ENCODE data around the gene MS4A13.

The MS4A13 gene

GRCh38 chr11:60566776-60567175 is 51.6 kb downstream of the MS4A13 start:
- TF ChIP-seq SIN3A (IDR thresholded peaks at IDR 0.05; ENCODE audit: borderline replicate concordance, insufficient read depth, low read length) (no peak), TAF1 (IDR thresholded peaks at IDR 0.05; ENCODE audit: borderline replicate concordance, insufficient read depth, low read length) (no peak), POLR2AphosphoS5 (IDR thresholded peaks at IDR 0.05; ENCODE audit: low read depth, low read length) (no peak), FOXP2 (optimal IDR thresholded peaks at IDR 0.05; ENCODE audit: borderline replicate concordance, extremely low read depth, extremely low read length, insufficient read depth) (no peak)
- TF ChIP-seq, protein P1, sequence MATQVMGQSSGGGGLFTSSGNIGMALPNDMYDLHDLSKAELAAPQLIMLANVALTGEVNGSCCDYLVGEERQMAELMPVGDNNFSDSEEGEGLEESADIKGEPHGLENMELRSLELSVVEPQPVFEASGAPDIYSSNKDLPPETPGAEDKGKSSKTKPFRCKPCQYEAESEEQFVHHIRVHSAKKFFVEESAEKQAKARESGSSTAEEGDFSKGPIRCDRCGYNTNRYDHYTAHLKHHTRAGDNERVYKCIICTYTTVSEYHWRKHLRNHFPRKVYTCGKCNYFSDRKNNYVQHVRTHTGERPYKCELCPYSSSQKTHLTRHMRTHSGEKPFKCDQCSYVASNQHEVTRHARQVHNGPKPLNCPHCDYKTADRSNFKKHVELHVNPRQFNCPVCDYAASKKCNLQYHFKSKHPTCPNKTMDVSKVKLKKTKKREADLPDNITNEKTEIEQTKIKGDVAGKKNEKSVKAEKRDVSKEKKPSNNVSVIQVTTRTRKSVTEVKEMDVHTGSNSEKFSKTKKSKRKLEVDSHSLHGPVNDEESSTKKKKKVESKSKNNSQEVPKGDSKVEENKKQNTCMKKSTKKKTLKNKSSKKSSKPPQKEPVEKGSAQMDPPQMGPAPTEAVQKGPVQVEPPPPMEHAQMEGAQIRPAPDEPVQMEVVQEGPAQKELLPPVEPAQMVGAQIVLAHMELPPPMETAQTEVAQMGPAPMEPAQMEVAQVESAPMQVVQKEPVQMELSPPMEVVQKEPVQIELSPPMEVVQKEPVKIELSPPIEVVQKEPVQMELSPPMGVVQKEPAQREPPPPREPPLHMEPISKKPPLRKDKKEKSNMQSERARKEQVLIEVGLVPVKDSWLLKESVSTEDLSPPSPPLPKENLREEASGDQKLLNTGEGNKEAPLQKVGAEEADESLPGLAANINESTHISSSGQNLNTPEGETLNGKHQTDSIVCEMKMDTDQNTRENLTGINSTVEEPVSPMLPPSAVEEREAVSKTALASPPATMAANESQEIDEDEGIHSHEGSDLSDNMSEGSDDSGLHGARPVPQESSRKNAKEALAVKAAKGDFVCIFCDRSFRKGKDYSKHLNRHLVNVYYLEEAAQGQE (IDR thresholded peaks at IDR 0.05; ENCODE audit: insufficient read depth in 1 of 2, low read depth in 2 of 2, low read length in 2 of 2) = no peak

- TF ChIP-seq FOXP2 (optimal IDR thresholded peaks at IDR 0.05; ENCODE audit: borderline replicate concordance, extremely low read depth, extremely low read length, insufficient read depth) = no peak
- TF ChIP-seq TAF1 (IDR thresholded peaks at IDR 0.05; ENCODE audit: borderline replicate concordance, insufficient read depth, low read length) = no peak
Observed at GRCh38 chr11:60570970-60571369, 55.8 kb downstream of the MS4A13 start.

- no peak for TF ChIP-seq POLR2AphosphoS5 (IDR thresholded peaks at IDR 0.05; ENCODE audit: low read depth, low read length)
- no peak for TF ChIP-seq FOXP2 (optimal IDR thresholded peaks at IDR 0.05; ENCODE audit: borderline replicate concordance, extremely low read depth, extremely low read length, insufficient read depth)
- TF ChIP-seq SIN3A (IDR thresholded peaks at IDR 0.05; ENCODE audit: borderline replicate concordance, insufficient read depth, low read length) = no peak
- TF ChIP-seq, protein P1 (IDR thresholded peaks at IDR 0.05; ENCODE audit: insufficient read depth in 1 of 2, low read depth in 2 of 2, low read length in 2 of 2) = no peak
- TF ChIP-seq TAF1 (IDR thresholded peaks at IDR 0.05; ENCODE audit: borderline replicate concordance, insufficient read depth, low read length) = no peak
Observed at GRCh38 chr11:60589611-60590010, 74.4 kb downstream of the MS4A13 start.

All from PFSK-1 (cell line).